Kidney (tissue), 14 donors: Measurements from ENCODE around the gene QSER1. TPM values are rescaled to one million over a fixed set of nuclear protein-coding genes. Genes with fewer than 3 reads are reported as not detected.

Source experiments
- DNase-seq, 5 donors: peaks; one replicate each; pipeline ENCODE4 v3.0.0-alpha.2; 2013 to 2020
- FAIRE-seq: peaks from 2 replicates; lab custom pipeline; 2012; peaks lifted over from hg19 to GRCh38; lab: Jason Lieb, UNC
- H3K27ac ChIP-seq, 2 donors: one replicate each; pipeline ENCODE4 v1.7.0; 2013; ENCODE audit warnings: low read depth in 2 of 2, low read length in 2 of 2, inconsistent platforms in 1 of 2
- H3K27me3 ChIP-seq: one replicate; pipeline ENCODE4 v1.7.1; 2013; ENCODE audit warnings: low read length, inconsistent platforms; ENCODE audit not compliant: control insufficient read depth, insufficient read depth
- H3K36me3 ChIP-seq, 3 donors: one replicate each; pipeline versions ENCODE4 v1.7.0 to v1.7.1; 2013; ENCODE audit warnings: low read length in 3 of 3, control low read depth in 1 of 3, inconsistent platforms in 1 of 3; ENCODE audit not compliant: insufficient read depth in 3 of 3, control insufficient read depth in 2 of 3
- H3K4me1 ChIP-seq, 3 donors: one replicate each; pipeline versions ENCODE4 v1.7.0 to v1.7.1; 2013; ENCODE audit warnings: low read length in 3 of 3, inconsistent platforms in 1 of 3, low read depth in 1 of 3; ENCODE audit not compliant: control insufficient read depth in 2 of 3, insufficient read depth in 2 of 3
- H3K4me3 ChIP-seq, 3 donors: one replicate each; pipeline versions ENCODE4 v1.7.0 to v1.8.1; 2013; ENCODE audit warnings: low read length in 3 of 3, control low read depth in 1 of 3, inconsistent platforms in 1 of 3
- H3K9ac ChIP-seq, 3 donors: one replicate each; pipeline versions ENCODE4 v1.7.0 to v1.7.1; 2013; ENCODE audit warnings: low read length in 3 of 3, control low read depth in 1 of 3, inconsistent platforms in 1 of 3
- H3K9me3 ChIP-seq, 3 donors: one replicate each; pipeline versions ENCODE4 v1.7.0 to v1.7.1; 2013; ENCODE audit warnings: low read length in 3 of 3, control low read depth in 1 of 3, inconsistent platforms in 1 of 3; ENCODE audit not compliant: control insufficient read depth in 2 of 3, insufficient read depth in 1 of 3
- CTCF ChIP-seq: IDR thresholded peaks from 3 replicates; pipeline ENCODE4 v1.5.1; 2012; ENCODE audit warnings: mild to moderate bottlenecking, moderate library complexity, borderline replicate concordance; ENCODE audit not compliant: insufficient read depth; ENCODE audit errors: extremely low read depth
- intact Hi-C: fragments of 100-400 bp; cut with DNase I; formaldehyde crosslinking; loops from one replicate; pipeline ENCODE4 v1.11.1; 2022
- polyA plus RNA-seq: library from polyadenylated mRNA; stranded (reverse); fragments of 350-450 nt; fragmentation: Illumina TruSeq; extraction: RNeasy Lipid Tissue Mini Kit (QIAGEN cat#74804); gene quantifications from one replicate; pipeline ENCODE4 v1.2.3, GENCODE V29; 2014; ENCODE audit warnings: low read depth, low replicate concordance; ENCODE audit not compliant: insufficient read depth
- total RNA-seq: library from RNA; stranded (reverse); fragmentation: NEBNext Ultra II Directional; extraction: Animal tissue kit (Norgen Biotek cat#: 25700); gene quantifications from one replicate; pipeline ENCODE4 v1.2.1, GENCODE V29; 2021
- donor health status: control.
- donor health status: control.
- donor health status: control.
- donor health status: control.
- donor health status: control.
- donor health status: DM: yes; HTN: yes; CAD: no.
- donor health status: Normal renal cell carcinoma (clear cell type).

Gene QSER1
- total and polyA plus RNA-seq, 2 donors from 2014 or later: 2.8 to 27.4 TPM

- H3K36me3 ChIP-seq: no peaks in the 10 kb centered on the region
- H3K4me1 ChIP-seq: no peaks in the 10 kb centered on the region
- no peaks in the 10 kb centered on the region for H3K27me3 ChIP-seq
- no peak for DNase-seq
- H3K9me3 ChIP-seq: peaks cover 0 to 12% (median 5%) of the 10 kb centered on the region in 3 donors
- no peak overlapping the region for H3K9ac ChIP-seq
- no peak overlapping the region for H3K27ac ChIP-seq
- intact Hi-C loops: no loop called here
- H3K4me3 ChIP-seq: no peak overlapping the region
- TF ChIP-seq CTCF: no peak
- no peak for FAIRE-seq
These were observed 95.2 kb downstream of the QSER1 start for GRCh38 chr11:32987851-32988250.

DNA sequence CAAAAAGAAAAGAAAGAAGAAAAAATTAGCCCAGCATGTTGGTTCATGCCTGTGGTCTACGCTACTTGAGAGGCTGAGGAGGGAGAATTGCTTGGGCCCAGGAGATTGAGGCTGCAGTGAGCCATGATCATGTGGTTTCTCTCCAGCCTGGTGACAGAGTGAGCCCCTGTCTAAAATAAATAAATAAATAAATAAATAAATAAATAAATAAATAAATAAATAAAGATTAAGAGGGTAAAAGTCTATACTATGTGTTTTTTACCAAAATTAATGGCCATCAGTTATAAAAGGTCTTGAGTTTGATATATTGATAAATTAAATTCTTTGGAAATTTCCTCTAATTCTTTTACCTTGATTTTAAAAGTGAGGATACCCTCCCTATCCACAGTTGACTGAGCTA is 97.9 kb downstream of the QSER1 start:
- no peak overlapping the region for H3K9ac ChIP-seq
- H3K27ac ChIP-seq: no peak overlapping the region
- no peaks in the 10 kb centered on the region for H3K4me1 ChIP-seq
- TF ChIP-seq CTCF: no peak
- no peak for FAIRE-seq
- H3K4me3 ChIP-seq: no peak overlapping the region
- intact Hi-C loops: no loop called here
- no peaks in the 10 kb centered on the region for H3K27me3 ChIP-seq
- peaks cover 0 to 12% (median 5%) of the 10 kb centered on the region in 3 donors for H3K9me3 ChIP-seq
- H3K36me3 ChIP-seq: no peaks in the 10 kb centered on the region
- DNase-seq: no peak

DNA sequence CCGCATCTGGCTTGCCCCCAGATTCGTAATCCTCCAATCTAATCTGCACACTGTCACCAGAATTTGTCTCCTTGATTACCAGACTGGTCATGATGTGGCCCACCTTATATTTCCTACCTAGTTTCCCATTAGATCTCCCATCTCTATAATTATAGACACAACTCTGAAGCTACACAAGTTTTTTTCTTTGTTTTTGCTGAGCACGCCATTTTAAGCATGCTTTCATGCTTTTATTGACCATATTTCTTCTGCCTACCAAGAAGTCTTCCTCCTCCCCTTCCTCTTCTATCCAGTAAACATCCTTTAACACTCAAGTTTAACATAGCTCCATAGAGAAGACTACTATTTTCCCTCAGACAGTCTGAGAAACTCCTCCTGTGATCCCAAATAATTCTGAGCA is 98.8 kb downstream of the QSER1 start:
- no peak overlapping the region for H3K4me3 ChIP-seq
- intact Hi-C loops: no loop called here
- H3K9me3 ChIP-seq: peaks cover 0 to 12% (median 5%) of the 10 kb centered on the region in 3 donors
- no peak overlapping the region for H3K27ac ChIP-seq
- H3K27me3 ChIP-seq: no peaks in the 10 kb centered on the region
- H3K9ac ChIP-seq: no peak overlapping the region
- no peaks in the 10 kb centered on the region for H3K36me3 ChIP-seq
- TF ChIP-seq CTCF: no peak
- H3K4me1 ChIP-seq: no peaks in the 10 kb centered on the region
- FAIRE-seq (no peak), DNase-seq (no peak)

- no peak for DNase-seq
- H3K36me3 ChIP-seq: no peaks in the 10 kb centered on the region
- H3K4me1 ChIP-seq: no peaks in the 10 kb centered on the region
- no peak overlapping the region for H3K9ac ChIP-seq
- no peaks in the 10 kb centered on the region for H3K27me3 ChIP-seq
- TF ChIP-seq CTCF: no peak
- no peak overlapping the region for H3K4me3 ChIP-seq
- peaks cover 0 to 12% (median 5%) of the 10 kb centered on the region in 3 donors for H3K9me3 ChIP-seq
- no peak for FAIRE-seq
- H3K27ac ChIP-seq: no peak overlapping the region
- intact Hi-C loops: no loop called here
These were observed 99.3 kb downstream of the QSER1 start for GRCh38 chr11:32991898-32992297.
